PC-9 (cell line): Measurements from ENCODE around the gene SMTNL1.

Experiments
- EZH2 ChIP-seq: fragments of 200-600 bp; sonication (generic); IDR thresholded peaks from 2 replicates; pipeline ENCODE4 v1.8.0; 2017; ENCODE audit warnings: antibody characterized with exemption, low read depth
- TF ChIP-seq, protein P1 (sequence below): fragments of 200-600 bp; sonication (generic); conservative IDR thresholded peaks from 2 replicates; pipeline ENCODE4 v1.6.1; 2017; ENCODE audit warnings: mixed run types, antibody characterized with exemption, mild to moderate bottlenecking, moderate library complexity

DNA sequence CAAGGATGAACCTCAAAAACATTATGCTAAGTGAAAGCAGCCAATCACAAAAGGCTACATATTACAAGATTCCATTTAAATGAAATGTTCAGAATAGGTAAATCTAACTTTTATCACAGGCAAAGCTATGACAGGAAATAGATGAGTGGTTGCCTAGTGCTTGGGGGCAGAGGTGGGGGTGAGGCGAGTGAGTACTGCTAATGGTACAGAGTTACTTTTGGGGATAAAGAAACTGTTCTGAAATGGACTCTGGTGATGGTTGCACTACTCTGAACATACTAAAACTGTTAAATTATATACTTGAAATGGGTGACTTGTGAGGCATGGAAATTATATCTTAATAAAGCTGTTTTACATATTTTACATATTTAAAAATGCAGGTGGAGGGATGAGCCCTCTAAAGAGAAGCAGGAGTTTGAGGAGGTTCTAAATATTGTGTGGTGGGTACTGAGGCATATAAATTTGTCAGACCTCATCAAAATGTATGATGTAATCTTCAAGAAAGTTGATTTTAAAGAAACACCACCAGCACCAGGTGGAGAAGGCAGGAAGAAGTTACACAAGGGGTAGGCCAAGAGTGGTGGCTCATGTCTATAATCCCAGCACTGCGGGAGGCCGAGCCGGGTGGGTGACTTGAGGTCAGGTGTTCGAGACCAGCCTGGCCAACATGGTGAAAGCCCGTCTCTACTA, 25.5 kb upstream of the SMTNL1 start:
- TF ChIP-seq, protein P1, sequence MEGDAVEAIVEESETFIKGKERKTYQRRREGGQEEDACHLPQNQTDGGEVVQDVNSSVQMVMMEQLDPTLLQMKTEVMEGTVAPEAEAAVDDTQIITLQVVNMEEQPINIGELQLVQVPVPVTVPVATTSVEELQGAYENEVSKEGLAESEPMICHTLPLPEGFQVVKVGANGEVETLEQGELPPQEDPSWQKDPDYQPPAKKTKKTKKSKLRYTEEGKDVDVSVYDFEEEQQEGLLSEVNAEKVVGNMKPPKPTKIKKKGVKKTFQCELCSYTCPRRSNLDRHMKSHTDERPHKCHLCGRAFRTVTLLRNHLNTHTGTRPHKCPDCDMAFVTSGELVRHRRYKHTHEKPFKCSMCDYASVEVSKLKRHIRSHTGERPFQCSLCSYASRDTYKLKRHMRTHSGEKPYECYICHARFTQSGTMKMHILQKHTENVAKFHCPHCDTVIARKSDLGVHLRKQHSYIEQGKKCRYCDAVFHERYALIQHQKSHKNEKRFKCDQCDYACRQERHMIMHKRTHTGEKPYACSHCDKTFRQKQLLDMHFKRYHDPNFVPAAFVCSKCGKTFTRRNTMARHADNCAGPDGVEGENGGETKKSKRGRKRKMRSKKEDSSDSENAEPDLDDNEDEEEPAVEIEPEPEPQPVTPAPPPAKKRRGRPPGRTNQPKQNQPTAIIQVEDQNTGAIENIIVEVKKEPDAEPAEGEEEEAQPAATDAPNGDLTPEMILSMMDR: no peak
- TF ChIP-seq EZH2: no peak
